ENCODE results near the gene CARD11.

GRCh38 chr7:3013975-3014792 is 29.5 kb downstream of the CARD11 start:
- TF ChIP-seq, protein P1, sequence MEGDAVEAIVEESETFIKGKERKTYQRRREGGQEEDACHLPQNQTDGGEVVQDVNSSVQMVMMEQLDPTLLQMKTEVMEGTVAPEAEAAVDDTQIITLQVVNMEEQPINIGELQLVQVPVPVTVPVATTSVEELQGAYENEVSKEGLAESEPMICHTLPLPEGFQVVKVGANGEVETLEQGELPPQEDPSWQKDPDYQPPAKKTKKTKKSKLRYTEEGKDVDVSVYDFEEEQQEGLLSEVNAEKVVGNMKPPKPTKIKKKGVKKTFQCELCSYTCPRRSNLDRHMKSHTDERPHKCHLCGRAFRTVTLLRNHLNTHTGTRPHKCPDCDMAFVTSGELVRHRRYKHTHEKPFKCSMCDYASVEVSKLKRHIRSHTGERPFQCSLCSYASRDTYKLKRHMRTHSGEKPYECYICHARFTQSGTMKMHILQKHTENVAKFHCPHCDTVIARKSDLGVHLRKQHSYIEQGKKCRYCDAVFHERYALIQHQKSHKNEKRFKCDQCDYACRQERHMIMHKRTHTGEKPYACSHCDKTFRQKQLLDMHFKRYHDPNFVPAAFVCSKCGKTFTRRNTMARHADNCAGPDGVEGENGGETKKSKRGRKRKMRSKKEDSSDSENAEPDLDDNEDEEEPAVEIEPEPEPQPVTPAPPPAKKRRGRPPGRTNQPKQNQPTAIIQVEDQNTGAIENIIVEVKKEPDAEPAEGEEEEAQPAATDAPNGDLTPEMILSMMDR (IDR thresholded peaks at IDR 0.05) = no peak
- TF ChIP-seq EZH2 (IDR thresholded peaks at IDR 0.05; ENCODE audit: borderline replicate concordance, insufficient read depth, low read depth, low read length, poor library complexity, severe bottlenecking) = no peak
